Germinal center (tissue), 1 donor: ENCODE measurements around the gene MYO15B.

Source experiments
- DNase-seq: peaks from one replicate; pipeline ENCODE4 v3.0.0; 2012; ENCODE audit warnings: mixed read lengths, low spot score

Gene MYO15B

DNA sequence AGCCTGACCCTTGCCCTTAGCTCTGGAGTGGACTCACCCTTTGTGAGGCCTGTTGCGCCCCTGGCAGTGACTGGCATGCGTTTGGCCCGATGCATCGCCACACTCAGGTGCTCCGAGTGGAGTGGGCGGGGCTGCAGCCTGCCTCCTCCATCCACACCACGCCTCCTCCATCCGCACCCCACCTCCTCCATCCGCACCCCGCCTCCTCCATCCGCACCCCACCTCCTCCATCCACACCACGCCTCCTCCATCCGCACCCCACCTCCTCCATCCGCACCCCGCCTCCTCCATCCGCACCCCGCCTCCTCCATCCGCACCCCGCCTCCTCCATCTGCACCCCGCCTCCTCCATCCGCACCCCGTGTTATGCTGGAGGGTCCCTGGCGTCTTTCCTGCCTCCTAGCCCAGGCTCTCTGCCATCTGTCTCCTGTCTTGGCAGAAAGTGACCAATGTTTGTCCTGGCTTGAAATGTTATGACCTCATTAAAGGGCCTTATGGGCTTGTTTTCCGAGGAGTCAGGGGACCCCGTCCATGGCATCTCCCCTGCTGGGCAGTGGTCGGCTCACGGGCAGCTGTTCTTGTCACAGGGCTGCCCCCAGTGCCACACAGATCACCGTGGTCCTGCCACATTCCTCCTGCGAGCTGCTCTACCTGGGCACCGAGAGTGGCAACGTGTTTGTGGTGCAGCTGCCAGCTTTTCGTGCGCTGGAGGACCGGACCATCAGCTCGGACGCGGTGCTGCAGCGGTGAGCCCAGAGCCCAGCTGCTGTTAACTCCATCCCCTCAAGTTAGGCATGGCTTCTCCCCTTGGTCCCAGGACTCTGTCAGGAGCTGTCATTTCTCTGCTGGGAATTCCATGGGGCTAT lies 28.7 kb upstream of the MYO15B start:
- no peak for DNase-seq

DNA sequence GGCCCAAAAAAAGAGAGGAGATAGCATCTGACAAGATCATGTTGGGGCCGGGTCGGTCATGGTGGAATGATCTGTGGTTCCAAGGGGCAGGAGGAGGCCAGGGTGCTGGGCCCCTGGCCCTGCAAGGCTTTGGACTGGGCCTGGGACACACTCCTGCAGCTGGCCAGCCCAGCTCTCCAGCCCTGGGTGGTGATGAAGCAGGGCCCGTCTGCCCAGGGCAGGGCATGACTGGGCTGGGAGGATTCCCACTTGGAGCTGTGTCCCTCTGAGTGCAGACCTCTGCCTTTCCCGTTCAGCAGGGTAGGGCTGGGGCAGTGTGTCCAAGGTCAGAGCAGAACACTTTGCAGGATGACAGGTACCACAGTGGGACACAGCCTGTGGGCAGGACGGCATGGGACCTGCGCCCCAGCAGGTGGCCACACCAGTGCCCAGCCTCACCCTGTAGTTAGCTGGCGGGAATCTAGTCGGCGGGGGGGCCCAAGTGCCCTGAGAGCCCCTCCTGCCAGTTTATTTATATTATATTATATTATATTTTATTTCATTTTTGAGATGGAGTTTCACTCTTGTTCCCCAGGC lies 27.6 kb upstream of the MYO15B start:
- no peak for DNase-seq

- DNase-seq: no peak
These were observed 25.5 kb upstream of the MYO15B start for GRCh38 chr17:75561927-75562603.

DNA sequence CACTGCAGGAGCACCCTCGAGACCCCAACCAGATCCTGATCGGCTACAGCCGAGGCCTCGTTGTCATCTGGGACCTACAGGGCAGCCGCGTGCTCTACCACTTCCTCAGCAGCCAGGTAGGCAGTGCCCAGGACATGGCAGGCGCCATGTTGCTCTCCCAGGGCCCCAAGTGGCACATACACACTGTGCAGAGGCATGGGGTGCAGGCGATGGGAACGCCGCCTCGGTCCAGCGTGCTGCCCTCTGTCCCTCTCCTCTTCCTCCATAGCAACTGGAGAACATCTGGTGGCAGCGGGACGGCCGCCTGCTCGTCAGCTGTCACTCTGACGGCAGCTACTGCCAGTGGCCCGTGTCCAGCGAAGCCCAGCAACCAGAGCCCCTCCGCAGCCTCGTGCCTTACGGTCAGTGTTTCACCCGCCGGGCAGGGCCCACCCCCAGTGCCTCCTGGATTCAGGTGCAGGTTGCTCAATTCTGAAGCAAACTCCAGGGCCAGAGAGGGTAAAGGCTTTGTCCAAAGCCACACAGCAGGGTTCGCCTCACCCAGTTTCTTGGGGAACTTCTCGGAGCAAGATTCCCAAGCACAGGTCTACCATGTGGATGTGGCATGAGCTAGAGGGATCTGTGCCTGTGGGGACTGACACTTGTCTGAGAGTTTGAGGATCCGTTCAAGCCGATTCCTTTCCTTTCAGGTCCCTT lies 24.4 kb upstream of the MYO15B start:
- no peak for DNase-seq

DNA sequence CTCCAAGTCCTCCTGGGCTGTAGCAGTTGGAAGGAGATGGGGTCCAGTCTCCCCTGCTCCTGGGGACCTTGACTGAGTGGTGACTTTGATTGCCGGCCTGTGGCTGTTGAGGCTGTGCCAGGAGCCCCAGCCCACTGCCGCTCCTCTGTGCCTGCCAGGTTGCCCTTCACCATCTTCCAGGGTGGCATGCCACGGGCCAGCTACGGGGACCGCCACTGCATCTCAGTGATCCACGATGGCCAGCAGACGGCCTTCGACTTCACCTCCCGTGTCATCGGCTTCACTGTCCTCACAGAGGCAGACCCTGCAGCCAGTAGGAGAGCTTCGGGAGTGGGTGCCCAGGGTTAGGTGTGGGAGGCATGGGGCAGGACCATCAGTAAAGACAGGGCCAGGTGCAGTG lies 23.4 kb upstream of the MYO15B start:
- no peak for DNase-seq

DNA sequence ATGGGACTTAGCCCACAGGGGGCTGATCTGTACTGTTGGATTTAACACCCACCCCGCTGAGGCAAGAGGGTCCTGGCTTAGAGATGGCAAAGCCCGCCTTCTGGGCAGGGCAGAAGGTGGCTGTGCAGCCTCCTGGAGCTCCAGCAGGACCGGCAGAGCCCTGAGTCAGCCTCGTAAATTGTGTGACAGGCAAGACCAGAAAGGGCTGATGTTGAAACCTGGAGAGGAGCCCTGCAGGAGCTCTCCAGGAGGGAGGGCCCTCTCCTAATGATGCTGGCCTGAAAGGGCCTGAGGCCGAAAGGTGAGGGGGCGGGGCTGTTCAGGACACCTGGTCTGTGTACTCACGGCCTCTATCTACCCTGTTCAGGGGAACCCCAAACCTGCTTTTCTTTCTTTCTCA lies 22.5 kb upstream of the MYO15B start:
- DNase-seq: no peak

DNA sequence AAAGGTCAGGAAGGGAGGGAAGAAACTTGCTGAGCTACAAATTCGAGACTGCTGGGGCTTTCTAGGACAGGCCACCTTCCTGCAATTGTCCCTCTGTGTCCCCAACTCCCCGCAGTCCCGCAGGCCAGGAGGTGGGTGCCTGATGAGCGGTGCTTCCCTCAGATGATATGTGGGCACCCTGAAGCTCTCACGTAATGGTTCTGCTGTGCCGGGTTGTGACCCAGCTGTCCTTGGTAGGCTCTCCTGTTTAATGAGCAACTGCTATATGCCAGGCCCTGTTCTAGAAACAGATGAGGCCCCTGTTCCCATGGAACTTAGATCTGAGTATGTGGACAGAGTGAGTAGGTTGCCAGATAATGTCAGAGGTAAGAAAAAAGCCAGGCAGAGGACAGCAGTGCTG lies 22.0 kb upstream of the MYO15B start:
- DNase-seq: no peak

DNA sequence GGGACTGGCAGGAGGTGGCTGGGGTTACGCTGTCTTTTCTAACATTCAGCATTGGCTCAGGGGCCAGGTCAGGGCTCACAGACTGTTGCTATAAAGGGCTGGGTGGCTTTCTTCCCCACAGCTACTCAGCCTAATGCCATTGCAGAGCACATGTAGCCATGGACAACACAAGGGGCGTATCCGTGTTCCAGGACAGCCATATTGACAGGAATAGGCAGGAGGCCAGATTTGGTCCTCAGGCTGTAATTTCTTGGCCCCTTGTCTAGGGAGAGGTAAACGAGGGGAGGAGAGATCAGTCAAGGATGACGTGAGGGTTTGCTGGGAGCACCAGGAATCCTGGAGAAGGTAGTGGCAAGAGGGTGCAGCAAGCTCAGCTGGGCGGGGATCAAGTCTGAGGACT lies 21.2 kb upstream of the MYO15B start:
- DNase-seq: no peak

GRCh38 chr17:75566834-75567233 lies 20.8 kb upstream of the MYO15B start:
- DNase-seq: peak; percentile 80

DNA sequence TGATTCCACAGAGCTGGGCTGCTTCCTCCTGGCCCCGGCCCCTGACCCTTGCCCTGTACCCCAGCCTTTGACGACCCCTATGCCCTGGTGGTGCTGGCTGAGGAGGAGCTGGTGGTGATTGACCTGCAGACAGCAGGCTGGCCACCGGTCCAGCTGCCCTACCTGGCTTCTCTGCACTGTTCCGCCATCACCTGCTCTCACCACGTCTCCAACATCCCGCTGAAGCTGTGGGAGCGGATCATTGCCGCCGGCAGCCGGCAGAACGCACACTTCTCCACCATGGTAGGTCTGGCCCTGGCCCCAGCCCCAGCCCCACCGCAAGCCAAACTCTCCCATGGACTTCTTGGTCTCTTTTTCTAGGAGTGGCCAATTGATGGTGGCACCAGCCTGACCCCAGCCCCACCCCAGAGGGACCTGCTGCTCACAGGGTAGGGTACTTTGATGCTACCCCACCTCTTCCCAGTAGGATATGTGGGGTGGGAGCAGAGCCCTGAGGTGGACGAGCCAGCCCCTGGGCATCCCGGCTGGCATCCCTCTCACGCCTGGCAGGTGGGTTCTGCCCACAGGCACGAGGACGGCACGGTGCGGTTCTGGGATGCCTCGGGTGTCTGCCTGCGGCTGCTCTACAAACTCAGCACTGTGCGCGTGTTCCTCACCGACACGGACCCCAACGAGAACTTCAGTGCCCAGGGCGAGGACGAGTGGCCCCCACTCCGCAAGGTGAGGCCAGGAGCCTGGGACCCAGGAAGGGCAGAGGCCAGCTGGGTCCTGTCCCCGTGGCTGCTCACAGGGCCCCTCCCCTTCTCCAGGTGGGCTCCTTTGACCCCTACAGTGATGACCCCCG lies 19.0 kb upstream of the MYO15B start:
- no peak for DNase-seq

DNA sequence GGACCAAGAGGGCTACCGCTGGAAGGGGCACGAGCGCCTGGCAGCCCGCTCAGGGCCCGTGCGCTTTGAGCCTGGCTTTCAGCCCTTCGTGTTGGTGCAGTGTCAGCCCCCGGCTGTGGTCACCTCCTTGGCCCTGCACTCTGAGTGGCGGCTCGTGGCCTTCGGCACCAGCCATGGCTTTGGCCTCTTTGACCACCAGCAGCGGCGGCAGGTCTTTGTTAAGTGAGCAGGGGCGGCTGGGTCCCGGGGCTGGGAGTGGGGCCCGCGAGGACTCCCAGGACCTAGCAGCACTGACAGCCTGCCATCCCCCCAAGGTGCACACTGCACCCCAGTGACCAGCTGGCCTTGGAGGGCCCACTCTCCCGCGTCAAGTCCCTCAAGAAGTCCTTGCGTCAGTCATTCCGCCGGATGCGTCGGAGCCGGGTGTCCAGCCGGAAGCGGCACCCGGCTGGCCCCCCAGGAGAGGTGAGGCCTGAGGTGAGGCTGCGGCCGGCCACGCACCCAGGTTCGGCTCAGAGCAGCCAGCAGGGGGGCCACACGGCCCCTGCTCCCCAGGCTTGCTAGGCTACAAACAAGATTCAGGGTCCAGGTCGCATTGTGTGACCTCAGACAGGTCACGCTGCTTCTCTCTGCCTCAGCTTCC lies 17.4 kb upstream of the MYO15B start:
- DNase-seq: no peak

GRCh38 chr17:75570772-75571171 lies 16.8 kb upstream of the MYO15B start:
- DNase-seq: no peak

DNA sequence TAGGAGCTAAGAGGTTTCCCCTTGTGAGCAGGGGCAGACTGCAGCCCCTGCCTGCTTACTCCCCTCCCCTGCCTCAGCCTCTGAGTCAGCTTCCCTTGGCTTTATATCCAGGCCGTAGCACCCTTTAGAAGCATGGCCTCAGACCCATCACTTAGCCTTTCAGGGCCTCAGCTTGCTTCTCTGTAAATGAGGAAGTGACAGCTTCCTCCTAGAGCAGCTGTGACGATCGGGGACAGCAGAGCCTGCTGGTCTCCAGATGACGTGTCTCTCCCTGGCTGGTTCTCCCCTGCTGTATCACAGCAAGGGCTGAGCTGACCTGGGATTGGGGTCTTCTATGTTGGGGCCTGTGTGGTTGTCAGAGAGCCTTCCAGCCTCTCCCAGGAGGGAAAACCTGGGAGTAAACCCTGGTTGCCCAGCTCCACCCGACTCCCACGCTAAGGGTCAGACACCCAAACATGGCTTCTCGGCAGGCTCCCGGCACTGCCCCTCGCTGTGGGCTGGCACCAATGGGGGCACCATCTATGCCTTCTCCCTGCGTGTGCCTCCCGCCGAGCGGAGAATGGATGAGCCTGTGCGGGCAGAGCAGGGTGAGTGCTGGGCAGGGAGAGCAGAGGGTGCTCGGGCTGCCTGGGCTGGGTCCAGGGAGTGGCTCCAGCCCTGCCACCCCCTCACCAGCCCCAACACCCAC lies 16.3 kb upstream of the MYO15B start:
- DNase-seq: peak; percentile 81

DNA sequence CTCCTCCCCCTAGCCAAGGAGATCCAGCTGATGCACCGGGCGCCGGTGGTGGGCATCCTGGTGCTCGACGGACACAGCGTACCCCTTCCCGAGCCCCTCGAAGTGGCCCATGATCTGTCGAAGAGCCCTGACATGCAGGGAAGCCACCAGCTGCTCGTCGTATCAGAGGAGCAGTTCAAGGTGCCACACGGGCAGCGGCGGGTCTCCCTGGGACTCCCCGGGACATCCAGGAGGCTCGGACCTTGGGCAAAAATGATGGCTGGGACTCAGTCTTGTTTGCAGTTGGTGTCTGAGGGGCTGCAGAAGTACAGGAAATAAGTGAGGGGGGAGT lies 15.8 kb upstream of the MYO15B start:
- DNase-seq: no peak

GRCh38 chr17:75572713-75573539 lies 14.7 kb upstream of the MYO15B start:
- no peak for DNase-seq

DNA sequence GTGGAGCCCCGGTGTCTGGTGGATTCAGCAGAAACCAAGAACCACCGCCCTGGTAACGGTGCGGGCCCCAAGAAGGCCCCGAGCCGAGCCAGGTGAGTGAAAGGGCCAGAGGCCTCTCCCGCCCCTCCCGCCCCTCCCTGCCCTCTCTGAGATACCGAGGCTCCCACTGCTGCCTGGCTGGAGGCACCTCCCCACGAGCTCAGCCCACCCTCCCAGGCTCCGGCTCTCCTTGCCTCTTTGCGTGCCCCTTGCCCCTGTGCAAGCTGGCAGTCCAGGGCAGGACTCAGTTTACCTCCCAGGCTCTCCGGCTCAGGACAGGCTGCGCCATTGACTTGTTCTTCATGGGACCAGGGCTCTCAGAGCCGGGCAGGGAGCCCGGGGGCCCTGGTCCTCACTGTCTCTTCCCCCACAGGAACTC lies 14.1 kb upstream of the MYO15B start:
- DNase-seq: no peak

DNA sequence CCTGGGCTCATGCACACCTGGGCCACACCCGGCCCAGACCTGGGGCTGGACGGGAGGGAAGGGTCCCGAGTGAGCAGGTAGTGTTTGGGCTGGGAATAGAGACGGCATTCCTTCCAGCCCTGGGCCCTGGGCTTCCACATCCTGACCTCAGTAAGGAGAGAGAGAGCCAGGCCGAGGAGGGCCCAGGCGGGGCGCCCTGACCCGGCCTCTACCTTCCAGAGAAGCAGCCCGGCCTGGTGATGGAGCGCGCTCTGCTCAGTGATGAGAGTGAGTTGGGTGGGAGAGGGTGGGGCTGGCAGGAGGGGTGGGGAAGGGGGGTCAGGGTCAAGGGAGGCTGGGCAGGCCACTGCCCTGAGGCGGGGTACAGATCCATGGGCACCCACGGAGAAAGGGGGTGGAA lies 13.6 kb upstream of the MYO15B start:
- no peak for DNase-seq

DNA sequence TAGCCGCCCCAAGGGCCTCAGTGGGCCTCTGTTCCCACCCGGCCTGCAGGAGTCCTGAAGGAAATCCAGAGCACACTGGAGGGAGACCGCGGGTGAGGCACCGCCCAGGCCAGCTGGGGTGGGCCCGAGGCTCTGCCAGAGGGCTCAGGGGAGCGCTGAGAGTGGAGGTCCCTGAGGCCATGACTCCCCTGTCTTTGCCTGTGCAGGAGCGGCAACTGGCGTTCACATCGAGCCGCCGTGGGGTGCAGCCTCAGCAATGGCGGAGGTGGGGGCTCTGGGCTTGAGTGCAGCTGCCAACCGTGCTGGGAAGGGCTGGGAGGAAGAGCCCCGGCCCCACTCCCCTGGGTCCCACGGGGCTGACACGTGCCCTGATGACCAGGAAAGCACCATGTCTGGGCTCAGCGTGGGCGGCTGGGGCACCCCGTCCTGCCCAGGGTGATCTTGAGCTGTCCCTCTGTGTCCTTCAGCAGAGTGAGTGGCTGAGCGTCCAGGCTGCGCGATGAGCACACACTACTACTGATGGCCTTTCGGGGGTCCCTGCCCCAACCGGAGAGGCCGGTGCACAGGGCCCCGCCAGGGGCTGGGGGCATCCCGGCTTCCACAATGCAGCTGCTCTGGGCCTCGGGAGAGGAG lies 13.1 kb upstream of the MYO15B start:
- no peak for DNase-seq

DNA sequence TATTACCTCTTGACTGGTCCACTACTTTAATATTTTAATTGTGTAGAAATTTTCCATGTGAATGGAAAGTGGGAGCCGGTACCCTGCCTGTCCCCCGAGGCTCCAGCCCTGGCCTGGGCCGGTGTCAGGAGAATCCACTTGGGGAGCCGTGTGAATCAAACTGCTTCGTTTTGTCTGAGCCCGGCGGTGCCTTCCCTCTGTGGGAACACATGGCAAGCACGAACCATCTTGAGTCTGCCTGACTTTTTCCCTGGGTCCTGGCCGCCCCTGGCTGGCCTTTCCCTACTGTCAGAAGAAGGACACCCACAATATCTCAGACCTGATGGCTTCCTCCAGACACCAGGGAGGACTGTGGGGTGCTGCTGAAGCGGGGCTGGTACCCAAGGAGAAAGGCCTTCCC lies 12.4 kb upstream of the MYO15B start:
- no peak for DNase-seq
